Endothelial cell of umbilical vein (primary cell): ENCODE results near the gene EXOC7. TPM values are rescaled to one million over a fixed set of nuclear protein-coding genes. Genes with fewer than 3 reads are reported as not detected.

Source experiments
- BruUV-seq: library from RNA; stranded (reverse); fragments of 400-500 nt; replicated peaks from 2 replicates; lab custom pipeline; 2021; lab: Mats Ljungman, UMichigan
- CTCF ChIA-PET: fragments of 300-600, 350-600 bp; sonication (Branson Sonifier 250); formaldehyde crosslinking; loops from one replicate; lab custom pipeline; 2021; ENCODE audit warnings: antibody characterized with exemption, inconsistent platforms; lab: Charles Lee
- POLR2A ChIA-PET: fragments of 300-600, 350-600 bp; sonication (Branson Sonifier 250); formaldehyde crosslinking; loops from one replicate; lab custom pipeline; 2021; ENCODE audit warnings: antibody characterized with exemption, inconsistent platforms; lab: Charles Lee
- DNase-seq: peaks from one replicate; pipeline ENCODE4 v3.0.0-alpha.2; 2011; ENCODE audit warnings: low read depth, low spot score
- FAIRE-seq: peaks from 2 replicates; lab custom pipeline; 2011; peaks lifted over from hg19 to GRCh38; lab: Jason Lieb, UNC
- H2AFZ ChIP-seq: 2 replicates; pipeline ENCODE4 v1.6.0; 2012; ENCODE audit warnings: low read depth, low read length, control low read depth, inconsistent platforms
- H3K27ac ChIP-seq: 2 replicates; pipeline ENCODE4 v1.5.1; 2011; ENCODE audit warnings: low read depth, mild to moderate bottlenecking, control low read depth, low read length, moderate library complexity; ENCODE audit not compliant: insufficient read depth
- H3K27me3 ChIP-seq, 2 experiments: 2 replicates each; pipeline versions ENCODE4 v1.6.0 to v1.6.1; 2011; ENCODE audit warnings: low read length in 2 of 2, mixed read lengths in 1 of 2; ENCODE audit not compliant: control insufficient read depth in 2 of 2, insufficient read depth in 2 of 2
- H3K36me3 ChIP-seq, 2 experiments: 2 replicates in 1 of 2; 3 replicates in 1 of 2; pipeline ENCODE4 v1.5.1; 2011; ENCODE audit warnings: low read length in 2 of 2, mild to moderate bottlenecking in 1 of 2, moderate library complexity in 1 of 2; ENCODE audit not compliant: control insufficient read depth in 2 of 2, insufficient read depth in 2 of 2; ENCODE audit errors: extremely low read depth in 1 of 2
- H3K4me1 ChIP-seq: 3 replicates; pipeline ENCODE4 v1.5.1; 2011; ENCODE audit warnings: mild to moderate bottlenecking, low read length; ENCODE audit not compliant: control insufficient read depth, insufficient read depth; ENCODE audit errors: extremely low read depth
- H3K4me2 ChIP-seq: 2 replicates; pipeline ENCODE4 v1.6.1; 2011; ENCODE audit warnings: low read length, control low read depth, mixed read lengths; ENCODE audit not compliant: insufficient read depth
- H3K4me3 ChIP-seq, 3 experiments: fragments of 200-600 bp in 1 of 3; sonication (generic), shearing (Covaris generic) in 1 of 3; replicated peaks in 1 of 3; 2 replicates each; pipeline ENCODE4 v1.5.1; 2011 to 2016; ENCODE audit warnings: control low read depth in 3 of 3, low read length in 3 of 3, mild to moderate bottlenecking in 2 of 3, inconsistent platforms in 1 of 3, low read depth in 1 of 3, moderate library complexity in 1 of 3; ENCODE audit not compliant: insufficient read depth in 1 of 3
- H3K79me2 ChIP-seq: 2 replicates; pipeline ENCODE4 v1.6.0; 2012; ENCODE audit warnings: low read length, inconsistent platforms; ENCODE audit not compliant: control insufficient read depth, insufficient read depth
- H3K9ac ChIP-seq: replicated peaks from 2 replicates; pipeline ENCODE3; 2011; ENCODE audit warnings: low read length, control low read depth; ENCODE audit not compliant: insufficient read depth; ENCODE audit errors: extremely low read depth
- H3K9me1 ChIP-seq: replicated peaks from 3 replicates; pipeline ENCODE4 v1.6.0; 2011; ENCODE audit warnings: mild to moderate bottlenecking, low read length; ENCODE audit not compliant: control insufficient read depth, insufficient read depth; ENCODE audit errors: extremely low read depth
- H3K9me3 ChIP-seq: replicated peaks from 2 replicates; pipeline ENCODE4 v1.5.1; 2012; ENCODE audit warnings: low read length, inconsistent platforms; ENCODE audit not compliant: control insufficient read depth, insufficient read depth
- H4K20me1 ChIP-seq: replicated peaks from 2 replicates; pipeline ENCODE3; 2011; ENCODE audit warnings: mild to moderate bottlenecking, low read length; ENCODE audit not compliant: control insufficient read depth, insufficient read depth; ENCODE audit errors: extremely low read depth
- CTCF ChIP-seq, 2 donors: IDR thresholded peaks; 1 replicate in 1 of 2; 2 replicates in 1 of 2; pipeline ENCODE4 v1.5.1; 2011; ENCODE audit warnings: low read length in 2 of 2, mild to moderate bottlenecking in 2 of 2, moderate library complexity in 2 of 2, control low read depth in 1 of 2, inconsistent platforms in 1 of 2, low read depth in 1 of 2; ENCODE audit not compliant: insufficient read depth in 1 of 2; ENCODE audit errors: extremely low read depth in 1 of 2
- EZH2 ChIP-seq: IDR thresholded peaks from 2 replicates; pipeline ENCODE4 v1.6.1; 2012; ENCODE audit warnings: borderline replicate concordance, low read depth, mild to moderate bottlenecking, moderate library complexity, low read length, inconsistent platforms; ENCODE audit not compliant: severe bottlenecking
- FOS ChIP-seq: IDR thresholded peaks from 2 replicates; pipeline ENCODE4 v1.6.1; 2011; ENCODE audit warnings: mild to moderate bottlenecking, low read length, moderate library complexity, borderline replicate concordance; ENCODE audit not compliant: insufficient read depth
- GATA2 ChIP-seq: IDR thresholded peaks from 2 replicates; pipeline ENCODE4 v1.7.0; 2011; ENCODE audit warnings: low read depth, mild to moderate bottlenecking, moderate library complexity, mixed read lengths, low read length; ENCODE audit not compliant: insufficient read length, insufficient read depth
- JUN ChIP-seq: IDR thresholded peaks from 2 replicates; pipeline ENCODE4 v1.6.1; 2011; ENCODE audit warnings: borderline replicate concordance, low read depth; ENCODE audit not compliant: insufficient read length, insufficient read depth
- MYC ChIP-seq: IDR thresholded peaks from one replicate; pipeline ENCODE4 v1.6.1; 2011; ENCODE audit warnings: mild to moderate bottlenecking, low read depth, low read length
- POLR2A ChIP-seq: IDR thresholded peaks from 2 replicates; pipeline ENCODE4 v1.6.1; 2012; ENCODE audit warnings: low read depth, mild to moderate bottlenecking, control low read depth, low read length
- POLR2AphosphoS5 ChIP-seq: IDR thresholded peaks from 2 replicates; pipeline ENCODE4 v1.6.1; 2012; ENCODE audit warnings: low read depth, mild to moderate bottlenecking, control low read depth, low read length, moderate library complexity; ENCODE audit not compliant: insufficient read depth
- dilution Hi-C: fragments of 300-500 bp; cut with MboI; formaldehyde crosslinking; loops from one replicate; pipeline ENCODE4 v1.15.0; 2019; ENCODE audit warnings: low sequenced_read_pairs; ENCODE audit not compliant: extremely low pct_ligation_motif_present
- intact Hi-C: fragments of 100-400 bp; cut with micrococcal nuclease; formaldehyde crosslinking; loops from one replicate; pipeline ENCODE4 v1.10.0; 2022
- polyA plus RNA-seq, 4 experiments: library from polyadenylated mRNA; depleted of rRNA in 3 of 4; stranded (reverse) in 3 of 4; unstranded in 1 of 4; fragments of >200 nt; gene quantifications; 2 replicates each; pipeline versions ENCODE4 v1.2.1 to v1.2.3, GENCODE V29; 2011 to 2012; ENCODE audit warnings: missing spikeins in 1 of 4
- total RNA-seq: library from RNA; stranded (reverse); gene quantifications from 2 replicates; pipeline ENCODE4 v1.2.3, GENCODE V29; 2021
- TF ChIP-seq, protein P1 (sequence below): IDR thresholded peaks from 2 replicates; pipeline ENCODE4 v1.6.1; 2011; ENCODE audit not compliant: insufficient read depth, insufficient read length

Gene EXOC7
- total and polyA plus RNA-seq, 2 donors (not counting 3 experiments of a cell fraction or from before 2014, with no cell fraction given): 91.5 to 137 TPM

GRCh38 chr17:76086384-76086783, 17.2 kb downstream of the EXOC7 start:
- CTCF ChIA-PET: interaction anchor here (0.7 kb wide), 1 partner anchor 9 kb away, joined by 4 read pairs; no protein-coding TSS in a partner anchor
- intact Hi-C loops: no loop called here

More at GRCh38 chr17:76086384-76086783, 17.2 kb downstream of the EXOC7 start:
- no peak overlapping the region for H3K4me2 ChIP-seq
- POLR2A ChIA-PET: no interaction called here
- dilution Hi-C loops: no loop called here
- H3K4me1 ChIP-seq: peaks cover 3% of the 10 kb centered on the region
- H3K9ac ChIP-seq: no peak overlapping the region
- no peaks in the 10 kb centered on the region for H3K9me1 ChIP-seq
- no peaks in the 10 kb centered on the region for H3K9me3 ChIP-seq
- no peak for DNase-seq
- no TSS peak for BruUV-seq
- H3K36me3 ChIP-seq: peaks cover 4 to 78% of the 10 kb centered on the region in 2 experiments
- TF ChIP-seq POLR2A: no peak
- TF ChIP-seq EZH2: no peak
- no peak for TF ChIP-seq MYC
- no peak for TF ChIP-seq JUN
- TF ChIP-seq GATA2: no peak
- no peak for TF ChIP-seq CTCF (IDR thresholded peaks at IDR 0.05; ENCODE audit: extremely low read depth in 1 of 2, insufficient read depth in 1 of 2, low read depth in 1 of 2, low read length in 2 of 2)
- no peak for TF ChIP-seq POLR2AphosphoS5
- no peak for TF ChIP-seq FOS
- TF ChIP-seq, protein P1, sequence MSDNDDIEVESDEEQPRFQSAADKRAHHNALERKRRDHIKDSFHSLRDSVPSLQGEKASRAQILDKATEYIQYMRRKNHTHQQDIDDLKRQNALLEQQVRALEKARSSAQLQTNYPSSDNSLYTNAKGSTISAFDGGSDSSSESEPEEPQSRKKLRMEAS: no peak
- no peaks in the 10 kb centered on the region for H4K20me1 ChIP-seq
- no peak overlapping the region for H3K27ac ChIP-seq
- H2AFZ ChIP-seq: no peak overlapping the region
- no peak for FAIRE-seq
- H3K4me3 ChIP-seq: no peak overlapping the region
- no peaks in the 10 kb centered on the region for H3K79me2 ChIP-seq
- H3K27me3 ChIP-seq: no peaks in the 10 kb centered on the region
